ENCODE results near the gene AMPH. TPM values are rescaled to one million over a fixed set of nuclear protein-coding genes. Genes with fewer than 3 reads are reported as not detected.
"Not testable (repeated sequence)": the region's sequence is repeated elsewhere in the genome, so short reads cannot be mapped to it uniquely, and the experiment has no call there.

AMPH gene
- total and polyA plus RNA-seq, 2 experiments from 2014 or later = 0.48 to 1.4 TPM

- H3K9me3 ChIP-seq (ENCODE audit: low read depth); H3K27me3 ChIP-seq; H3K4me1 ChIP-seq (ENCODE audit: low read depth); H3K4me3 ChIP-seq; H3K36me3 ChIP-seq; H3K27ac ChIP-seq: not testable (repeated sequence)
- peak; percentile 30 for TF ChIP-seq CTCF (IDR thresholded peaks at IDR 0.05; ENCODE audit: low read depth, low read length)
- peak in 1 of 2 donors; percentile 36 for DNase-seq (ENCODE audit: low read depth in 1 of 2, low spot score in 1 of 2)
Measured at GRCh38 chr7:38349869-38350583, 281.1 kb downstream of the AMPH start.

- not testable (repeated sequence) for H3K27ac ChIP-seq; H3K4me3 ChIP-seq; DNase-seq (ENCODE audit: low read depth in 1 of 2, low spot score in 1 of 2); H3K27me3 ChIP-seq; H3K9me3 ChIP-seq (ENCODE audit: low read depth); H3K36me3 ChIP-seq; H3K4me1 ChIP-seq (ENCODE audit: low read depth)
Measured at GRCh38 chr7:38349126-38349795, 281.9 kb downstream of the AMPH start.

DNA sequence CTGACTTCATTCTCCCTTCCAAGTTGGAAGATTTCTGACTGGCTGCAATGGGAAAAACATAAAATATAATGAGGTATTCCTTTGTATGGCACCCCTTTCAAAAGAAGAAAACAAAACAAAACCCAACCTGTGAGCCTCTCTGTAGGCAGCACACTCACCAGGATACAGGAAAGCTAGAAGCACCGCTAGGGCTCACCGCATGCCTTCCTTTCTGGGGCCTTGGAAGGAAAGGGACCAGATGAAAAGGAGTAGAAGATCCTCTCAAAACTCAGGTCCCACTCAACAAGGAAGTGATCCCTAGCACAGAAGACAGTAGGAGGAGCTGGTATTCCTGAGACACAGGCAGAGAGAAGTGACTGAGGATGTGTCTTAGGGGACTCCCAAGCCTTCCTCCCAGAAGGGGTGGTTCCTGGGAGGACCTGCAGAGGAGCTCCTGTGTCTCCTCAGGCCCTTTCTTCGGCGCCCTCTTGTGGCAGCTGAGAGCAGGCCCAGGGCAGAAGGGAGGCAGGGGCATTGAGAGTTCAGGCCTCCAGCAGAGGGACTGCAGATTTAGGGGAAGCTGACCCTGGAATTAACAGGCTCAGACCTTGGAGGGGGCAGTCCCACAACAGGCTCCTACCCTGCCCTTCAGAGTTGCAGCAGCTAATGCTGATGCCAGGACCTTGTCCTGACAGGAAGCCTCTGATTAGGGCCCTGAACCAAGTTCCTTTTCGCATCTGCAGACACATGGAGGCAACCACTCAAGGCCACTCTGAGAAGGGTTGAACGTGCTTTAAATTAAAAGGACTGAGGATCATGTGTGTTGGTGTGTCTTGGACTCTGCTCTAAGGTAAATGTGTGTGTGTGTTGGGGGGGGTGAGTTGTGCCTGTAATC is 285.6 kb downstream of the AMPH start:
- H3K9me3 ChIP-seq (ENCODE audit: low read depth); H3K4me3 ChIP-seq; H3K27ac ChIP-seq; H3K36me3 ChIP-seq; H3K27me3 ChIP-seq: not testable (repeated sequence)
- H3K4me1 ChIP-seq (ENCODE audit: low read depth) = peaks cover 11% of the 10 kb centered on the region
- peak; percentile 81 for TF ChIP-seq CTCF (IDR thresholded peaks at IDR 0.05; ENCODE audit: low read depth, low read length)
- DNase-seq (ENCODE audit: low read depth in 1 of 2, low spot score in 1 of 2) = peak; percentile 59 to 64

GRCh38 chr7:38344741-38345140 is 286.4 kb downstream of the AMPH start:
- not testable (repeated sequence) for H3K27me3 ChIP-seq; H3K4me3 ChIP-seq; H3K9me3 ChIP-seq (ENCODE audit: low read depth); DNase-seq (ENCODE audit: low read depth in 1 of 2, low spot score in 1 of 2); H3K27ac ChIP-seq; H3K36me3 ChIP-seq
- peaks cover 11% of the 10 kb centered on the region for H3K4me1 ChIP-seq (ENCODE audit: low read depth)

GRCh38 chr7:38342135-38342534 is 289.0 kb downstream of the AMPH start:
- H3K9me3 ChIP-seq (ENCODE audit: low read depth); DNase-seq (ENCODE audit: low read depth in 1 of 2, low spot score in 1 of 2); H3K36me3 ChIP-seq; H3K27me3 ChIP-seq; H3K4me3 ChIP-seq: not testable (repeated sequence)
- Histone ChIP-seq H3K4me1 (ENCODE audit: low read depth) (peaks cover 11% of the 10 kb centered on the region), H3K27ac (peak overlapping the region; percentile 13)

GRCh38 chr7:38341172-38341705 is 289.9 kb downstream of the AMPH start:
- not testable (repeated sequence) for H3K4me3 ChIP-seq; H3K9me3 ChIP-seq (ENCODE audit: low read depth); H3K27me3 ChIP-seq; H3K36me3 ChIP-seq
- Histone ChIP-seq H3K27ac (peak overlapping the region; percentile 79), H3K4me1 (ENCODE audit: low read depth) (peaks cover 11% of the 10 kb centered on the region)
- TF ChIP-seq CTCF (IDR thresholded peaks at IDR 0.05; ENCODE audit: low read depth, low read length) = peak; percentile 43
- DNase-seq (ENCODE audit: low read depth in 1 of 2, low spot score in 1 of 2) = peak; percentile 70 to 85
